ENCODE data around the gene RAB8B.

Gene RAB8B

DNA sequence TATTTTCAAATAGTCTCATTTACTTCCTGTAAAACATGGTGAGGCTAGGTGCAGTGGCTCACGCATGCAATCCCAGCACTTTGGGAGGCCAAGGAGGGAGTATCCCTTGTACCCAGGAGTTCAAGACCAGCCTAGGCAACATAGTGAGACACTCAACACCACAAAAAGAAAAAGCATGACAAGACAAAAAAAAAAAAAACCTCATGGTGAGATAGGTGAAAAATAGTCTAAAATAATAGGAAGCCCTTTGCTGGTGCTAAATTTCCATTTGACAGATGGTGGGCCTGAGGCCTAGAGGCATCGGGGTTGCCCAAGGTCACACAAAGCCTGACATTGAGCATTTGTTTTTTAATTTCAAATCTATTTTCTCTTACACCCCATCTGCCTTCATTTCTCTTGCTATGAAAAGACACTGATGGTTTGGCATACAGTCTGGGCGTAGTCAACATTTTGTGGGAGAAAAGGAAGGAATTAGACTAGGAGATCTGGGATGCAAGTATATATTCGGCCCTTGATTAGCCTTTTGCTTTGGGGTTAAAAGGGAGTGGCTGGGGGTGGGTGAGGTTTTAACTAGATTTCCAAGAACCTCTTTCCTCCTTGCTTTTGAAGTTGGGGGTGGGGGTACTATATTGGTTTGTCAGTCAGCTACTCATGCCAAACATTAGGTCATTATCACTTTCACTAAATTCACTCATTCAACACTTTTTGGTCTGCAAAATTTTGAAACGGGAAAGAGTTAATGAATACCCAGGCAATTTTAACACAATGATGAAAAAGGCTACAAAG lies 11.3 kb downstream of the RAB8B start:
- TF ChIP-seq, protein P1, sequence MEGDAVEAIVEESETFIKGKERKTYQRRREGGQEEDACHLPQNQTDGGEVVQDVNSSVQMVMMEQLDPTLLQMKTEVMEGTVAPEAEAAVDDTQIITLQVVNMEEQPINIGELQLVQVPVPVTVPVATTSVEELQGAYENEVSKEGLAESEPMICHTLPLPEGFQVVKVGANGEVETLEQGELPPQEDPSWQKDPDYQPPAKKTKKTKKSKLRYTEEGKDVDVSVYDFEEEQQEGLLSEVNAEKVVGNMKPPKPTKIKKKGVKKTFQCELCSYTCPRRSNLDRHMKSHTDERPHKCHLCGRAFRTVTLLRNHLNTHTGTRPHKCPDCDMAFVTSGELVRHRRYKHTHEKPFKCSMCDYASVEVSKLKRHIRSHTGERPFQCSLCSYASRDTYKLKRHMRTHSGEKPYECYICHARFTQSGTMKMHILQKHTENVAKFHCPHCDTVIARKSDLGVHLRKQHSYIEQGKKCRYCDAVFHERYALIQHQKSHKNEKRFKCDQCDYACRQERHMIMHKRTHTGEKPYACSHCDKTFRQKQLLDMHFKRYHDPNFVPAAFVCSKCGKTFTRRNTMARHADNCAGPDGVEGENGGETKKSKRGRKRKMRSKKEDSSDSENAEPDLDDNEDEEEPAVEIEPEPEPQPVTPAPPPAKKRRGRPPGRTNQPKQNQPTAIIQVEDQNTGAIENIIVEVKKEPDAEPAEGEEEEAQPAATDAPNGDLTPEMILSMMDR (IDR thresholded peaks at IDR 0.05): no peak

DNA sequence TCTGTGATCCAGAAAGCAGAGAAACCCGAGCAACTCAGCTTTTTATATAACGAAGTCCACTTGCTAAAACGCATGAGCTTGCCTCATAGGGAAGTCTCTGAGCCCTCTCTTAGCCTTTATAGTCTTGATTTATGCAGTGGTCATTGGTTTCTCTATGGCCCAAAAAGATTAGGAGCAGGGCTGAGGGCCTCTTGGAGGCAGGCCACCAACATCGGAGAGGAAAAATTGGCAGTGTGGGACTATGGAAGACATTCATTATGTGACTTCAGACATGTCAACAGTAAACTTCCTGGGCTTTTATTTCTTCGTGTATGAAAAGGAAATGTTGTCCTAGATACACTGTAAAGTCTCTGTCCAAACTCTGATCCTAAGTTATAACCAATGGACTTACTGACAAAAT lies 13.5 kb downstream of the RAB8B start:
- TF ChIP-seq, protein P1 (IDR thresholded peaks at IDR 0.05): no peak

DNA sequence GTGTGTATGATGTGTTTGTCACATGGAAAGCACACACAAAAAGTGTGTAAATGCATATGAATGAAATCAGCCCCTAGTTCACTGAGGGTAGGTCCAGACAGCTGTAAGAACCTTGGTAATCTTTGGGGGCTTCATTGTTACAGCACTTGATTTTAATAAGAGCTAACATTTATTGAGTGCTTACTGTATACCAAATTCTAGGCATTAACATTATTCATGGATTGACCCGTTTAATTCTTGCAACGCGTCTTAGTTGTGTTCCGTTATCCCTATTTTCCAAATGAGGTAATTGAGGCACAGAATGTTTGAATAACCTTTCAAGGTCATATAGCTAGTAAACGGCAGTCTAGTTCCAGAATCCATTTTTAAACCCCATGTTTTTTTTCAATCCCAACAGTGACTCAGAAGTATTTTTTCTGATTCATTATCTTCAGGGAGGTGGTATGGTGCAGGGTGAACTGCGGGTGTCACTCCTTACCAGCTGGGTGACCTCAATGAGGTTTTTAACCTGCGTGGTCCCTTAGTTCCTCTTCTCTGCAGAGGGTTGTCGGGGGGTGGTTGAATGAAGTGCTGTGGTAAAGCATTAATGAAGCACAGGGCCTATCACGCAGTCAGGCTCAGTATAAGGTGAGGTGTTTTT lies 14.2 kb downstream of the RAB8B start:
- TF ChIP-seq, protein P1 (IDR thresholded peaks at IDR 0.05): no peak

DNA sequence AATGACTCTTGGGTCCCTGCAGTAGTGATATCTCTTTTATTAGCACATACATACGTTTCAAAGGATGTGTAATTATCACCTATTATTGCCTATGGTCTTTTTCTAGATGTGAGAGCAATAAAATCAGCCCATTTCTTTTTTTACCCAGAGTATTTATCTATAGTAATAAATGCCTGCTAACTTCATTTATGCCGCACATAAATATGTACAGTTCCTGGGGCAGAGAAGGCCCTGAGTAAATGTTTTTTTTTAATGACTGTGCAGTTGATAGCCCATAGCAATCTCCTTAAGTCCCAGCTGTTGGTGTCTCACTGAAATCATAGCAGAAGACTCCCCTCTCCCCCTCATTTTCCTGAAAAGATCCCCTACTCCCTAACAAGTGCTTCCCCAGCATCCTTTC lies 16.7 kb downstream of the RAB8B start:
- TF ChIP-seq, protein P1 (IDR thresholded peaks at IDR 0.05): no peak

DNA sequence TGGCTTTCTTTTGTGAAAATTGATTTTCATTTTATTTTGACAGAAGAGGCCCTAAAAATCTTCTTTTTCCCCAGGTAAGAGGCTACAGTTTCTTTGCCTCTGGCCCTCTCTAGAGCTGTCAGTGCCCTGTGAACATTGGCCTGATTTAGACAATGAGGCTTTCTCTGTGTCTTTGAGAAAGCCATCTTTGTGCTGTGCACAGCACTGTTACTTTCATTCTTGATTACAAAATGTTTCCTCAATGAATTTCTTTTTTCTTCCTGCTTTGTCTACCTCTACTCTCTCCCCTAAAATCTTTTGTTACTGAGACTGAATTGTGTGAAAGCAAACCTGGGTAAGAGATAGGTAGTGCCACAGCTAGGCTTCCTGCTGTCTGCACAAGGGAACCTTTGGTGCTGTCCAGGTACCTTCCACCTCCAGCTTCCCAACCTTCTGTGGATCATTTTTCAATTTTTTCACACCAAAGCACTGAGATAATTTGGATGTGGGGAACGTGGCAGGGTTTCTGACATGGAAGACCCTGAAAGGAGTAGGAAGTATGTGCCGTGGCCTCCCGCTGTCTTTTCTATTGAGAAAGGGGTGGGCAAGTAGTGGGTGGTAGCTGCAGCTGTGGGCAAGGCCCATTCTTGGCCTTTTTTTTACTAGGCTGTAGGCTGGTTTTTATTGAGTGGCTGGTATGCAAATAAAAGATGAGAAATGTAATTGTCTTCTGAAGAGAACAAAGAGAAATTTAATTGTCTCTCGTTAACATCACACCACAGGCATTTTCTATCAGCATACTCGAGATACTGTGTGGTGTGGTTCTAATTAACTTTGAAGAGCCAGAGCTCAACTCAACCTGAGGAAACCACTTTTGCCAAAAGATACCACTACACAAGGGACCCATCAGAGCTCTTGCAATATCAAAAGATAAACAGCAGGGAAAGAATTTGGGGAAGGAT lies 21.0 kb downstream of the RAB8B start:
- TF ChIP-seq, protein P1 (IDR thresholded peaks at IDR 0.05): no peak

DNA sequence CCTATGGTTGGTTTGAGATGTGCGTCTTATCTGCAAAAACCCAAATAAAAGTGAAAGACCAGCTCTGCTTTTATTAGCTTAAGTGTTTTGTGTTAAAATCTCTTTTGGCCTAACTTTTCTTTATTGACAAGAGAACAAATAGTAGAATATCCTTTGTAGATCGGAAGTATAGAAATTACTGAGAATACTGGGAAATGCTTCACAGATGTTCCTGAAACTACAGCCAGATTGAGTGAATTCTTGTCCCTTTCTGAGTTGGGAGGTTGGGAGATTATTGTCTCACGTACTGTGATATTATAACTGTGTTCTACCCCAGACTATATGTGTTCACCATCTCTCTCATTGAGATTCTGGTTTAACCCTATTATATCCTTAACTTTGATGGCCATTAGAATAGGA lies 21.7 kb downstream of the RAB8B start:
- TF ChIP-seq, protein P1 (IDR thresholded peaks at IDR 0.05): no peak

DNA sequence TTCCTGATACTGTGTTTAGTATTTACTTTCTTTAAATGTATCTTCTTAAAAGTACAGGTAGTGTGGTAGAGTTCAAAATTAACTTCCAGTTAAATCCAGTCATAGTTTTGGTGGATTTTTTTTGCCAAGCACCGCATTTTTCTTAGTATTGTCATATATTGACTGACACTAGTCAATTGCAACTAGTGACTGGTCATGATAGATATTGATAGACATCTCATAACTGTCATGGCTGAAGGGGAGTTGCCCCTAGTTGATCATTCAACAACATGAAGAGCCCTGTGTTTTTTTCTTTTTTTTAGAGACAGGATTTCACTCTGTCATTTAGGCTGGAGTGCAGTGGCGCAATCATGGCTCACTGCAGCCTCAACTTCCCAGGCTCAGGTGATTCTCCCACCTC lies 22.1 kb downstream of the RAB8B start:
- TF ChIP-seq, protein P1 (IDR thresholded peaks at IDR 0.05): no peak
